AG04450 (cell line): Measurements from ENCODE around the gene TMEM181. TPM values are rescaled to one million over a fixed set of nuclear protein-coding genes. Genes with fewer than 3 reads are reported as not detected.
"Not testable (repeated sequence)": the region's sequence is repeated elsewhere in the genome, so short reads cannot be mapped to it uniquely, and the experiment has no call there.

ENCODE experiments used
- CTCF ChIA-PET: fragments of 300-600, 350-600 bp; formaldehyde crosslinking; extraction: SDS; loops from one replicate; lab custom pipeline; 2022; ENCODE audit warnings: antibody characterized with exemption, inconsistent platforms; lab: Charles Lee
- POLR2A ChIA-PET: fragments of 350-600 bp; formaldehyde crosslinking; extraction: SDS; loops from one replicate; lab custom pipeline; 2021; ENCODE audit warnings: antibody characterized with exemption, inconsistent platforms; lab: Yijun Ruan, JAX
- DNase-seq: peaks from one replicate; pipeline ENCODE4 v3.0.0-alpha.2; 2011; ENCODE audit warnings: low read depth, low spot score
- H3K27ac ChIP-seq: one replicate; pipeline ENCODE4 v1.5.1; 2012; ENCODE audit warnings: low read depth, low read length, control low read depth
- H3K27me3 ChIP-seq: one replicate; pipeline ENCODE4 v1.6.0; 2012; ENCODE audit warnings: low read length; ENCODE audit not compliant: control insufficient read depth, insufficient read depth
- H3K4me3 ChIP-seq: 2 replicates; pipeline ENCODE4 v1.5.1; 2011; ENCODE audit warnings: mild to moderate bottlenecking, low read depth, low read length, control low read depth
- H3K9me3 ChIP-seq: 2 replicates; pipeline ENCODE4 v1.5.1; 2012; ENCODE audit warnings: low read length; ENCODE audit not compliant: control insufficient read depth, insufficient read depth
- polyA plus RNA-seq: library from polyadenylated mRNA; depleted of rRNA; stranded (reverse); fragments of >200 nt; gene quantifications from 2 replicates; pipeline ENCODE4 v1.2.3, GENCODE V29; 2011
- TF ChIP-seq, protein P1 (sequence below): IDR thresholded peaks from 2 replicates; pipeline ENCODE4 v1.5.1; 2011; ENCODE audit warnings: low read depth, low read length, control low read depth, inconsistent platforms

Gene TMEM181
- polyA plus RNA-seq, 1 experiment: 44.1 TPM

DNA sequence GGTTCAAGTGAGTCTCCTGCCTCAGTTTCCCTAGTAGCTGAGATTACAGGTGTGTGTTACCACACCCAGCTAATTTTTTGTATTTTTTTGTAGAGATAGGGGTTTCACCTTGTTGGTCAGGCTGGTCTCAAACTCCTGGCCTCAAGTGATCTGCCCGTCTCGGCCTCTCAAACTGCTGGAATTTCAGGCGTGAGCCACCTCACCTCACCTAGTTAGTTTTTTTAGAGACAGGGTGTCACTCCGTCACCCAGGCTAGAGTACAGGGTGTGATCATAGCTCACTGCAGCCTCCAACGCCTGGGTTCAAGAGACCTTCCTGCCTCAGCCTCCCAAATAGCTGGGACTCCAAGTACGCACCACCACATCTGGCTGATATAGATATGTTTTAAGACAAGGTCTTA, 112.8 kb downstream of the TMEM181 start:
- TF ChIP-seq, protein P1, sequence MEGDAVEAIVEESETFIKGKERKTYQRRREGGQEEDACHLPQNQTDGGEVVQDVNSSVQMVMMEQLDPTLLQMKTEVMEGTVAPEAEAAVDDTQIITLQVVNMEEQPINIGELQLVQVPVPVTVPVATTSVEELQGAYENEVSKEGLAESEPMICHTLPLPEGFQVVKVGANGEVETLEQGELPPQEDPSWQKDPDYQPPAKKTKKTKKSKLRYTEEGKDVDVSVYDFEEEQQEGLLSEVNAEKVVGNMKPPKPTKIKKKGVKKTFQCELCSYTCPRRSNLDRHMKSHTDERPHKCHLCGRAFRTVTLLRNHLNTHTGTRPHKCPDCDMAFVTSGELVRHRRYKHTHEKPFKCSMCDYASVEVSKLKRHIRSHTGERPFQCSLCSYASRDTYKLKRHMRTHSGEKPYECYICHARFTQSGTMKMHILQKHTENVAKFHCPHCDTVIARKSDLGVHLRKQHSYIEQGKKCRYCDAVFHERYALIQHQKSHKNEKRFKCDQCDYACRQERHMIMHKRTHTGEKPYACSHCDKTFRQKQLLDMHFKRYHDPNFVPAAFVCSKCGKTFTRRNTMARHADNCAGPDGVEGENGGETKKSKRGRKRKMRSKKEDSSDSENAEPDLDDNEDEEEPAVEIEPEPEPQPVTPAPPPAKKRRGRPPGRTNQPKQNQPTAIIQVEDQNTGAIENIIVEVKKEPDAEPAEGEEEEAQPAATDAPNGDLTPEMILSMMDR: no peak
- ChIA-PET CTCF (interaction anchor here (0.7 to 2.6 kb wide), 4 partner anchors 10 to 431 kb away, joined by 3 to 8 read pairs (median 3); no protein-coding TSS in a partner anchor), POLR2A (no interaction called here)
- DNase-seq: no peak
- no peaks in the 10 kb centered on the region for H3K9me3 ChIP-seq
- H3K27ac ChIP-seq: no peak overlapping the region
- no peaks in the 10 kb centered on the region for H3K27me3 ChIP-seq
- H3K4me3 ChIP-seq: no peak overlapping the region

DNA sequence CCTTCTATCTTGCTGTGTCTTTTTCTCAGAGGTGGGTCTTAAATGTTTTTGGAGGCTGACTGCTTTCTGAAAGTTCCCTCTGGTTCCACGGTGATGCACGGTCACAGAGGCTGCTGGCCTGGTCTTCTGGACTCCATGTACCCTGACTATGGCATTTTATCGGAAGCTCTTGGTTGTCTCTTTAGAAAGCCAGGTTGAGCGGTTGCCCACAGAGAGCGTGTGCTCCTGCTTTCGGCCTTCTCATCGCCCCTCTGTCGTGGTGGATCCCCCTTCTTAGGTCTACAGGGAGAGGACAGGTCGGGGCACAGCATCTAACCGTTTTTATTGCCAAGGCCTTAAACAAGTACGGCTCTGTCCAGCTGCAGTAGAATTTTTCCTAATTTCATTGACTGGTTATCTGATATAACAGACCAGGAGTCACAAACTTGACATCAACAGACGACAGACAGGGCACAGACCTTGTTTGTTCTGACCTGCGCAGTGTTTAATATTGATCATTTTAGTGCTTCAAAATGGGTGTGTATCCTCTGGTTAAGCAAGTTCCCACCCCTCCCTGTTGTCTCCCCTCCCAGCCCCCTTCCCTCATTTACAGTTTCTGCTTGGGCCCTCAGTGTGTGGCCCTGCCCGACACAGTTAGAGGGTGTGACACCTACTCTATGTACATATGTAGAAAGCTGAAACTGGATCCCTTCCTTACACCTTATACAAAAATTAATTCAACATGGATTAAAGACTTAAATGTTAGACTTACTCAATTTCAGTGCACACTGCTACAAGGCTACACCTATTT, 114.6 kb downstream of the TMEM181 start:
- CTCF ChIA-PET: interaction anchor here (0.6 to 2.6 kb wide), 3 partner anchors 14 to 453 kb away, joined by 3 to 8 read pairs (median 3); no protein-coding TSS in a partner anchor
- POLR2A ChIA-PET: interaction anchor here (0.7 kb wide), 1 partner anchor 19 kb away, joined by 10 read pairs; no protein-coding TSS in a partner anchor
- no peak overlapping the region for H3K4me3 ChIP-seq
- no peak for DNase-seq
- H3K9me3 ChIP-seq: no peaks in the 10 kb centered on the region
- TF ChIP-seq, protein P1: no peak
- H3K27me3 ChIP-seq: no peaks in the 10 kb centered on the region
- H3K27ac ChIP-seq: no peak overlapping the region

- CTCF ChIA-PET: interaction anchor here (2.5 kb wide), 1 partner anchor 14 kb away, joined by 10 read pairs; no protein-coding TSS in a partner anchor
These were observed 117.2 kb downstream of the TMEM181 start for GRCh38 chr6:158677094-158677493.

GRCh38 chr6:158677906-158678578, 118.2 kb downstream of the TMEM181 start:
- no peak overlapping the region for H3K27ac ChIP-seq
- ChIA-PET CTCF (interaction anchor here (0.6 to 2.5 kb wide), 2 partner anchors 13 to 339 kb away, joined by 3 to 10 read pairs; no protein-coding TSS in a partner anchor), POLR2A (no interaction called here)
- DNase-seq: no peak
- no peak overlapping the region for H3K4me3 ChIP-seq
- TF ChIP-seq, protein P1: no peak
- no peaks in the 10 kb centered on the region for H3K27me3 ChIP-seq
- no peaks in the 10 kb centered on the region for H3K9me3 ChIP-seq

More at GRCh38 chr6:158677094-158677493, 117.2 kb downstream of the TMEM181 start:
- H3K9me3 ChIP-seq, H3K27ac ChIP-seq, POLR2A ChIA-PET, DNase-seq, H3K4me3 ChIP-seq, H3K27me3 ChIP-seq: not testable (repeated sequence)

GRCh38 chr6:158680015-158680414, 120.1 kb downstream of the TMEM181 start:
- H3K9me3 ChIP-seq: no peaks in the 10 kb centered on the region
- H3K27ac ChIP-seq: no peak overlapping the region
- no peak for DNase-seq
- ChIA-PET CTCF (interaction anchor here (0.6 to 1.2 kb wide), 3 partner anchors 10 to 1317 kb away, joined by 3 to 5 read pairs (median 4); no protein-coding TSS in a partner anchor), POLR2A (no interaction called here)
- no peaks in the 10 kb centered on the region for H3K27me3 ChIP-seq
- H3K4me3 ChIP-seq: no peak overlapping the region
- TF ChIP-seq, protein P1: no peak
